ACC112 (cell line): ENCODE measurements around the gene ADGRG3.

Experiments
- H2AFZ ChIP-seq: fragments of 200-600 bp; sonication (generic); one replicate; pipeline ENCODE4 v1.6.0; 2017; ENCODE audit warnings: antibody characterized with exemption, low read length; ENCODE audit not compliant: unreplicated experiment
- H3K27ac ChIP-seq: fragments of 200-600 bp; sonication (generic); 2 replicates; pipeline ENCODE4 v1.5.1; 2014; ENCODE audit warnings: low read depth, mild to moderate bottlenecking, antibody characterized with exemption, low read length, moderate library complexity
- H3K27me3 ChIP-seq: fragments of 200-600 bp; sonication (generic); 2 replicates; pipeline ENCODE4 v1.6.1; 2014; ENCODE audit warnings: mild to moderate bottlenecking, antibody characterized with exemption, low read length, moderate library complexity, mixed read lengths; ENCODE audit not compliant: insufficient read depth
- H3K36me3 ChIP-seq: fragments of 200-600 bp; sonication (generic); 2 replicates; pipeline ENCODE4 v1.6.1; 2016; ENCODE audit warnings: mild to moderate bottlenecking, antibody characterized with exemption, low read length, moderate library complexity, mixed read lengths; ENCODE audit not compliant: insufficient read depth
- H3K4me1 ChIP-seq: fragments of 200-600 bp; sonication (generic); one replicate; pipeline ENCODE4 v1.6.1; 2016; ENCODE audit warnings: low read length, mixed read lengths; ENCODE audit not compliant: insufficient read depth, unreplicated experiment, control insufficient read depth
- H3K4me3 ChIP-seq: fragments of 200-600 bp; sonication (generic); 2 replicates; pipeline ENCODE4 v1.5.1; 2014; ENCODE audit warnings: mild to moderate bottlenecking, low read depth, low read length
- H3K79me2 ChIP-seq: fragments of 200-600 bp; sonication (generic); one replicate; pipeline ENCODE4 v1.6.0; 2016; ENCODE audit warnings: low read length; ENCODE audit not compliant: control insufficient read depth, unreplicated experiment, insufficient read depth

The ADGRG3 gene, protein sequence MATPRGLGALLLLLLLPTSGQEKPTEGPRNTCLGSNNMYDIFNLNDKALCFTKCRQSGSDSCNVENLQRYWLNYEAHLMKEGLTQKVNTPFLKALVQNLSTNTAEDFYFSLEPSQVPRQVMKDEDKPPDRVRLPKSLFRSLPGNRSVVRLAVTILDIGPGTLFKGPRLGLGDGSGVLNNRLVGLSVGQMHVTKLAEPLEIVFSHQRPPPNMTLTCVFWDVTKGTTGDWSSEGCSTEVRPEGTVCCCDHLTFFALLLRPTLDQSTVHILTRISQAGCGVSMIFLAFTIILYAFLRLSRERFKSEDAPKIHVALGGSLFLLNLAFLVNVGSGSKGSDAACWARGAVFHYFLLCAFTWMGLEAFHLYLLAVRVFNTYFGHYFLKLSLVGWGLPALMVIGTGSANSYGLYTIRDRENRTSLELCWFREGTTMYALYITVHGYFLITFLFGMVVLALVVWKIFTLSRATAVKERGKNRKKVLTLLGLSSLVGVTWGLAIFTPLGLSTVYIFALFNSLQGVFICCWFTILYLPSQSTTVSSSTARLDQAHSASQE

DNA sequence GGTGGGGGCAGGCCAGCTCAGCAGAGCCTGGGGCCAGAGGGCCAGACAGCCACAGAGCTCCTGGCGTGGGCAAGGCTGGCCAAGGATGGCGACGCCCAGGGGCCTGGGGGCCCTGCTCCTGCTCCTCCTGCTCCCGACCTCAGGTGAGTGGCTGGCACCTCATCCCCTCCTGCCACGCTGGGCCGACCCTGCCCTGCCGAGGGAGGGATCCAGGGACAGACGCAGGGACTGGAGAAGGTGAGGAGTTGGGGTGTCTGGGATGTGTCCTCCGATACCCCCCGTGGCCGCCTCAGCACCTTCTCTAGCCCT, at the start of gene ADGRG3:
ADGRG3 (plus strand) TSS at position 44 of the 309 bp plus-strand sequence; CDS start at position 86, 42 bp downstream.
- H3K79me2 ChIP-seq, result no peaks in the 10 kb centered on the region
- H3K27me3 ChIP-seq, result peaks cover 10% of the 10 kb centered on the region
- no peaks in the 10 kb centered on the region for H3K36me3 ChIP-seq
- no peak within 1 kb of the TSS for H2AFZ ChIP-seq
- no peaks in the 10 kb centered on the region for H3K4me1 ChIP-seq
- no peak within 1 kb of the TSS for H3K4me3 ChIP-seq
- no peak within 1 kb of the TSS for H3K27ac ChIP-seq

DNA sequence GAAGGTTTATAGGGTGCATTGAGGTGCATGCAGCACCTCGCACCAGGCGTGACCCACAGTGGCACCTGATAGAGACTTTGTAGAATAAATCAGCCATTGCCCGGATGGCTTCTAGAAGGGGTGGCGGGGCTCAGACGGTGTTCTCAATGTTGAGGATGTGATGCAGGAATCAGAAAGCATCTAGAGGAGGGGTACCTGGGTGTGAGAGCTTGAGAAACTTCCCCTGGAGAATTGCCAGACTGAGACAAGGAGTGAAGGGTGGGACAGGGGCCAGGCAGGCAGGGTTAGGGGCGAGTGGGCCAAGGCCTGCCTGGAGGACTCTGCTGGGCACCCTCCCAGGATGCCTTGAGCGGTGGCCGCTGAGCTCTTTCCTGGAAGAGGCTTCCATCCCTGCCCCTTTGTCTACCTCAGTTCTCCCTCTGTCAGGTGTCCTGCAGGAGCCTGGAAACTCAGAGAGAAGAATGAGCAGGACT, 48.9 kb upstream of the ADGRG3 start:
- Histone ChIP-seq H3K27me3 (no peaks in the 10 kb centered on the region), H3K4me3 (no peak overlapping the region), H3K27ac (no peak overlapping the region), H3K4me1 (peaks cover 15% of the 10 kb centered on the region), H2AFZ (no peak overlapping the region), H3K36me3 (no peaks in the 10 kb centered on the region), H3K79me2 (no peaks in the 10 kb centered on the region)

DNA sequence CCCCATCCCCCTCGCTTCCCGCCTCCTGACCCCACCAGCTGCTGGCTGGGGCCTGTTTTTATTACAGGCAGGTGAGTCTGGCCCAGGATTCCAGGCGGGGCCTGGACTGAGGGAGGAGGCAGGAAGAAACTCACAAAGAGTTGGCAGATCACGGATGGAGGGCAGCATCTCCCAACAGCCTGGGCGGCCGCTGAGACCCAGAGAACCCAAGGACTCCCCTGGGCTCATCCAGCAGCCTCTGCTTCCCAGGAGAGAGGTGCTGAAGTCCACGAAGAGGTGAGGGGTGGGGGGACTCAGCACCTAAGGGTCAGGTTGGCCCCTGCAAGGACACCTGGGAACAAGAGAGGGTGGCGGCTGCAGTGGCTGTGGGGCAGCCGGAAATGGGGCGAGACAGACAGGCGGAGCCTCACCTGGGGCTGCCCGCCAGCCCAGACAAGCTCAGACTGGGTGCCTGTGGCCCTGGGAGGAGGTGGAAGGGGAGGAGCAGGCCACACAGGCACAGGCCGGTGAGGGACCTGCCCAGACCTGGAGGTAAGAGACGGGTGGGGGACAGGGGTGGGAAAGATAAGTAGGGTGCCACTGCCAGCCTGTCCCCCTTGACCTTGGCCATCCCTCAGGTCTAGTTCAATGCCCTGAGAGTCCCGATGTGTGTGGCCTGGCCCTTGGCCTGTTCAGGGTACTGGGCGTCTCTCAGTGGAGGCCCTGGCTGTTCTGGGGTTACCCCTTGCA, 48.3 kb upstream of the ADGRG3 start:
- H3K27ac ChIP-seq, result no peak overlapping the region
- H2AFZ ChIP-seq, result no peak overlapping the region
- no peaks in the 10 kb centered on the region for H3K27me3 ChIP-seq
- H3K4me1 ChIP-seq, result peaks cover 21% of the 10 kb centered on the region
- no peaks in the 10 kb centered on the region for H3K79me2 ChIP-seq
- no peaks in the 10 kb centered on the region for H3K36me3 ChIP-seq
- no peak overlapping the region for H3K4me3 ChIP-seq

DNA sequence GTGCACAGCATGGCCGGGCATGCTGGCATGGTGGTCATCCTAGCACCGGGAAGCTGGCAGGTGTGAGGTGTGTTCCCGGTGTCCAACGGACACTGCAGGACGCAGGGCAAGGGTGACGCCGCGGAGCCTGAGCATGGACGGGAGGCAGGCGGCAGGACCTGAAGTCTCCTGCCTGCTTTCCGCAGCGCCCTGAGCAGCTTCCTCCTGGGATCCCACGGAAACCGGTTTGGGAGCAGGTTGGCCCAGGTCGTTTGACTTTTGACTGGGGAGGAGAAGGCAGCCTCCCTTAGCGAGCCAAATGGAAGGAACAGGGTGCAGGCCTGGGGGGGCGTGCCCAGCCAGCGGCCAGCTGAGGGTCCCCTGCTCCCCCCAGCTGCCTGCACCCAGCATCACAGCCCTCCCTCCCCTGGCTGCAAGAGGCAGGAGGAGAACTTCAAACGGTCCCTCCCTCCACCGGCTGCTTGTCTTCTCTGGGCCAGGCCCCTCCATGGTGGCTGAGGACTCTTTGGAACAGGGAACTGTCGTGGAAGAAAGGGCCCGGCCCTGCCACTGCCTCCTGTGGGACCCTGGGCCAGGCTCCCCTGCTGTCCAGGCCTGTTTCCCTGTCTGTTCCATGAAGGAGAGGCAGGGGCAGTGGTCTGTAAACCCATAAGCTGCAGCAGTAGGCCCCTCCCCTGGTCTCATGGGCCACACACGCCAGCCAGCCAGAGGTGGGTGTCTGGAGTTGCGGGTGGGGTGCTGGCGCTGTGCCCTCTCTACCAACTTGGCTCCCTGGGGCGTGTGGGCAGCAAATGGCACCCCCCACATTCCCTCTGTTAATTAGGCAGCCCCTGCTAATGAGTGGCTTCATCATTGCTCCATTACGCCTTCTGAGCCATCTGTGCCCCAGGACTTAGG, 47.5 kb upstream of the ADGRG3 start:
- Histone ChIP-seq H3K79me2 (no peaks in the 10 kb centered on the region), H3K27me3 (no peaks in the 10 kb centered on the region), H2AFZ (no peak overlapping the region), H3K4me1 (peaks cover 21% of the 10 kb centered on the region), H3K27ac (no peak overlapping the region), H3K36me3 (no peaks in the 10 kb centered on the region), H3K4me3 (no peak overlapping the region)

DNA sequence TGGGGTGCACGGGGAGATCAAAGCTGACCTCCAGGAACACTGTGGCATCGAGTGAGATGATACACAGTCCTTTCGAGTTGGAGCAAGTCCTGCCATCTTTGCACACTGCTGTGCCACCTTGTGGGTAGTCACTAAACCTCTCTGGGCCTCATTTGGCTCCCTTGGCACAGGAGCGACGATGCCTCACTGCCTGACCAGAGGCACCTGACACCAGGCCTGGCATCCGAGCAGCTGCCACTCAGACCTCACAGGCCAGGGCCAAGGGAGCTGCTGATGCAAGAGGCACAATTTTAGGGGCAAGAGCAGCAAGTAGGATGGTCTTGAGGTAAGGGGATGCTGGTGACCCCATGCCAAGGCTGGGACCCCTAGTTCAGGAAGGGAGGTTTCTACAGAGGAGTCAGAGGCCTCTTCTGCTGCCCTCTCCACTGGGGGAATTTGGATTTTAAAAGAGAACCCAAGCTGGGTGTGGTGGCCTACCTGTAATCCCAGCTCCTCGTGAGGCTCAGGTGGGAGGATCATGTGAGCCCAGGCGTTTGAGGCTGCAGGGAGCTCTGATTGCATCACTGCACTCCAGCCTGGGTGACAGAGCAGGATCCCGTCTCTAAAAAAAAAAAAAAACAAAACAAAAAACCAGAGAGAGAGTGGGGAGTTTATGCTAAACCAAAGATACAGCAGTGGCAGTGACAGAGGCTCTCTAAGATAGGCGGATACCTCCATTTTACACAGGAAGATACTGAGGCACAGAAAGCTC, 46.4 kb upstream of the ADGRG3 start:
- peaks cover 21% of the 10 kb centered on the region for H3K4me1 ChIP-seq
- H3K27ac ChIP-seq, result no peak overlapping the region
- H3K27me3 ChIP-seq, result no peaks in the 10 kb centered on the region
- H3K79me2 ChIP-seq, result no peaks in the 10 kb centered on the region
- H2AFZ ChIP-seq, result no peak overlapping the region
- H3K4me3 ChIP-seq, result no peak overlapping the region
- H3K36me3 ChIP-seq, result no peaks in the 10 kb centered on the region

DNA sequence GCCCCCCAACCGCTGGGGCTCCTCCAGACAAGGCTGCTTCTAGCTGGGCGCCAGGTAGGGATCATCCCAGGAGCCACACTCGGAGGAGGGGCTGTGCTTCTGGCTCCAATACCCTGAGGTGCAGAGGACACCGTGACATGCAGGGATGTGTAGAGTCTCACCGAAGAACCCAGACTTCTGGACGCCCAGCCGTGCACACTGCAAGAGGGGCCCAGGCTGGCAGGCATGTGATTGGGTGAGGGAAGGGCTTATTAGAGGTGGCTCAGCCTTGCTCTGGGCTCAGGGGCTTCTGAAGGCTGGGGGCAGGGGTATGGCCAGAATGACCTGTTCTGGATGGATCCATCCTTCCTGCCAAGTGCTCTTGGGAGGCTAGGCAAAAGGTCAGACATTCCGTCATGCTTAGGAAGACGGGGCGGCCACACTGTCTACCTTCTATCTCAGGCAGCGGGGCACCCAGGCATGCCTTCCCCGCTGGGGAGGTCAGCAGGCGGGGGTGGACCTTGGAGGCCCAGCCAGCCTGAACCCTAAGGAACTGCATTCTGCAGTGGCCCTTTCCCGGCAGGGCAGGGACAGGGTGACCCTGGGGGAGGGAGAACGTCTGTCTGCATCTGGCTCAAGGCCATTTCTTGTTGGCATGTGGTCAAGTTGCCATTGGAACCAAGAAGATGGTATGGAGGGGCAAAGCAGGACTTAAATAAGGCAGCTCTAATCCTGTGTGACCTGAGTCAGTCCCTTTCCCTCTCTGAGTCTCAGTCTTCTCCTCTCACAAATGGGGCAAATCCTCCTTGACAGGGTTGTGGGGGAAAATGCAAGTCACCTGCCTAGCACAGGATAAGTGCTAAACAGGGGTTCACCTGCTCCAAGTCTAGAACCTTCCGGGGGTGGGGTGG, 45.5 kb upstream of the ADGRG3 start:
- no peaks in the 10 kb centered on the region for H3K36me3 ChIP-seq
- peaks cover 28% of the 10 kb centered on the region for H3K4me1 ChIP-seq
- no peaks in the 10 kb centered on the region for H3K79me2 ChIP-seq
- H3K27ac ChIP-seq, result no peak overlapping the region
- H3K27me3 ChIP-seq, result no peaks in the 10 kb centered on the region
- H2AFZ ChIP-seq, result no peak overlapping the region
- no peak overlapping the region for H3K4me3 ChIP-seq

DNA sequence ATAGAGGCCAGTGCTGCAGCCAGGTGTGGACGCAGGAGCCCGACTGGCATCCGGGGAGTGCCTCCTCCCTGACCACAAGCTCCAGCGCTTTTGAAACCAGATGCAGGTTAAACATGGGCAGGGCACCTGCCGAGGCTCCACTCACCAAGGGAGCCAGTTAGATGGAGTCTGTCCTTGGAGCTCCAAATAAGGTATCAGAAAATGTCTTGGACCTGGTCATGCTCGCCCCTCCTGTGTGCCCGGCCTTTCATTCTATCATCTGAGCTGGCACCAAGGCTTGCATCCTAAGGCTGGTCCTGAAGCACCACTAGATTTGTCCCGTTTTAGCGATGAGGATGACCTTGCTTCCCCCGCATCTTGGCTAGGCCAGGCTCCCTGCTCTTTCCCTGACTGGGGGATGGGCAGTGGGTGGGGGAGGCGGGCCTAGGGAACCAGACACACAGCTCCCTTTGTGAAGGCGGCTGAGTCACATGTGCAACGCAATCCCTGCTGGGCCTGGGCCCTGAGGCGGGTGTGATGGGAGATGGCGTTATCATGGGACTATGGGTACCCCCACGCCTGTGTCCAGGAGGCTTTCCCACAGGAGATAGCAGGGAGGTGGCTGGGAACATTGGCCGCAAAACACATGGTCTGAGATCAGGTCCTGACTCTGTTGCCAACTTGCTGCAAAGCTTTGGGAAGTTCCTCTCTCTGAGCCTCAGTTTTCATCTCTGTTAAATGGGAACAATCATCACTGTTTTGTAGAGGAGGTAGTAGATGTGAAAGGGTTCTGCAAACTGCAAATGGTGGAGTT, 44.7 kb upstream of the ADGRG3 start:
- Histone ChIP-seq H3K4me3 (no peak overlapping the region), H3K27ac (no peak overlapping the region), H3K27me3 (no peaks in the 10 kb centered on the region), H3K36me3 (no peaks in the 10 kb centered on the region), H3K4me1 (peaks cover 31% of the 10 kb centered on the region), H3K79me2 (no peaks in the 10 kb centered on the region), H2AFZ (no peak overlapping the region)

DNA sequence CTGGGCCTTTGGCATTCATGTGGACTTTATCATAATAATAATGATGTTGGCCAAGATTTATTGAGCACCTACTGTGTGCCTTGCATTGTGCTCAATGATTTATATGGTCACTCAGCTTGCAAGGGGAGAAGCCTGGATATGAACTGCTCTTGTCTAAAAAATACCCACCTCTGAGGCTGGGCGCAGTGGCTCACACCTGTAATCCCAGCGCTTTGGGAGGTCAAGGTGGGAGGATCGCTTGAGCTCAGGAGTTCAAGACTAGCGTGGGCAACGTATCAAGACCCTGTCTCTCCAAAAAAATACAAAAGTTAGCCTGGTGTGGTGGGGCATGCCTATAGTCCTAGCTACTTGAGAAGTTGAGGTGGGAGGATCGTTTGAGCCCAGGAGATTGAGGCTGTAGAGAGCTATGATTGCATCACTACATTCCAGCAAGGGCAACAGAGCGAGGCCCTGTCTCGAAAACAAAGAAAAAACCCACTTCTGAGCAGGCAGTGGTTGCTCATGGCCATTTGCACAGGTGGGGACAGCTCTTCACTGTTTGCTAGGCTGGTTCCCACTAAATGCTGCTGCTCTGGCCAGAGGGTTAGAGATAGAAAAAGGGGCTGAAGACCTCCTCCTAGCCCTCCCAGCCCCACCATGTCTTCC, 43.9 kb upstream of the ADGRG3 start:
- no peak overlapping the region for H3K27ac ChIP-seq
- no peak overlapping the region for H2AFZ ChIP-seq
- peaks cover 36% of the 10 kb centered on the region for H3K4me1 ChIP-seq
- H3K36me3 ChIP-seq, result no peaks in the 10 kb centered on the region
- H3K79me2 ChIP-seq, result no peaks in the 10 kb centered on the region
- H3K4me3 ChIP-seq, result no peak overlapping the region
- no peaks in the 10 kb centered on the region for H3K27me3 ChIP-seq
